HG03378 (cell line): Measurements from ENCODE around the gene ALK.

Source experiments
- ATAC-seq: cut with Tn5 transposase; IDR thresholded peaks from one replicate; pipeline ENCODE4 v1.9.1; 2021; ENCODE audit warnings: mild to moderate bottlenecking, moderate library complexity; ENCODE audit not compliant: unreplicated experiment

Gene ALK

DNA sequence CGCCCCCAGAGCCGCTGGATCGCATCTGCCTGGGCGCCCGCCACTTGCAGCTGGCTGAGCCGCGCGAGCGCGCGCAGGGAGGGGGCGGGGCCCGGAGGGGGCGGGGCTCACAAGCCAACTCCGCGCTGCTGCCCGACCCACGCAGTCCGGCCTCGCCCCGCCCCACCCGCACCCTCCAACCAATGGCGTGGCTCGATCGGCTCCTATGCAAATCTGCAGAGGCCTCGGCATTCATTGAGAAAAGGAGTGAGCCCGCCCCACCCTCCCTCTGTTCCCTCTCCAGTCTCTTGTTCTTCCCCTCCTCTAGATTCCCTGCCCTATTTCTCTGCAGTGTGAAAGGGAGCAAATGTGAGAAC, at the start of gene ALK:
ALK (minus strand) TSS at position 27 of the 356 bp plus-strand sequence. CDS start 927 bp downstream, outside the sequence.
- ATAC-seq, result no peak

GRCh38 chr2:29966266-29966665, 44.9 kb upstream of the ALK start:
- ATAC-seq, result no peak

DNA sequence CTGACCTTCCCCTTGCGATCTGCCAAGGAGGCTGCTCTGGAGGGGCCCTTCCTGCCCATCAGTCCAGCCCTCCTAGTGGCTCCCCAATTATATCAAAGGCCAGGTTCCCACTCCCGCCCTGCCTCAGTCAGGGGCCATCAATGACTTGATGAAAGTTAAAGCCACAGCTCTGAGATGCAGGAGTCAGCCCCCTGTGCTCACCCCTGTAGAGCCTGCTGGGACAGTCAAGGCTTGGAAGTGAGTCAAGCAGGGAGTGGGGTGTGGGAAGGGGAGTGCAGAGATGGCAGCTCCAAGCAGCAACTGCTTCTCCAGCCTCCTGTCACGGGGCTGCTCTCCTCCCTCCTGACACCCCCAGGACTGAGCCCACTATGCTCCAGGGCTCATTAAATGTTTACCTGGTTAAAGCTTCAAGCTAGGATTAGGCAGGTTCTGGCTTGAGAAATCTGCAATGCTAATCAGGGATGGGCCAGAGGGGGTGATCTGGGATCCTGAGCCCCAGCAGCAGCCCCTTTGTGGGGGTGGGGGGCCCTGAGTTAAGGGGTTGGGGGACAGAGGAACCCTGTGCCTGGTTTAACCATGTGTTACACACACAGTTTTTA, 42.7 kb upstream of the ALK start:
- ATAC-seq, result no peak

GRCh38 chr2:29962922-29963321, 41.5 kb upstream of the ALK start:
- ATAC-seq, result no peak

DNA sequence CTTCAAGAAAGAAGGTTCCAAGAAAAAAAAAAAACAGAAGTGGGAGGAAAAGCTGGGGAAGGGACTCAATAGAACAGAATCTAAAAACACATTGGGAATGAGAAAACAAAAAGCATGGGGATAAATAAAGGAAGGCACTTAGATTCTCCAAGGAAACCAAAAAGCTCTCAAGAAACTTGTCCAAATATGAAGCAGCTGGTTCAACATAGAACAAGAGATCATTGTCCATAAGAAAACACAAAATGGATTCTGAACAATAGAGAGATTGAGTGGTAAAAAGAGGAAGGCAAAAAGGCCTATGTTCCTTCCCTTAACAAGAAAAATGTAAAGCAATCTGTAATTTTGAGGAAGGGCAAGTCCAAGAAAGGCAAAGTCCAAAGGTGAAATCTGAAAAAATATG, 32.9 kb upstream of the ALK start:
- no peak for ATAC-seq

DNA sequence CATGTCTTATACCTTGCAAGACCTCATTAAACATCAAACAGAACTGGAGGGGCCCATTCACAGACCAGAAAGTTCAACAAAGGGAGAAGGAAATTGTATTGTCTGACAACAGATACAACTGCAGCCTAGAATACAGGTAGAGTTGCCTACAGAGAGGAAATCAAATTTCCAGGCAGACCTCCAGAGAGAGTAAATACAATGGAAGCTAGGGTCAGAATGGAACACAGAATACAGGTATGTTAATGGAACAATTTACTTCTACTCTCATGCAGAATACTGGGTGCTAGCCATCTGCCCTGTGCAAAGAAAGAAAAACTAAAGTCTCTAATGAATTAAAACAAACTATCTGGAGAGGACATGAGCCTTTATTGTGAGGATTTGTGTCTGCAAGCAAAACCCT, 31.6 kb upstream of the ALK start:
- no peak for ATAC-seq

- ATAC-seq, result no peak
Measured at GRCh38 chr2:29951576-29951975, 30.2 kb upstream of the ALK start.

DNA sequence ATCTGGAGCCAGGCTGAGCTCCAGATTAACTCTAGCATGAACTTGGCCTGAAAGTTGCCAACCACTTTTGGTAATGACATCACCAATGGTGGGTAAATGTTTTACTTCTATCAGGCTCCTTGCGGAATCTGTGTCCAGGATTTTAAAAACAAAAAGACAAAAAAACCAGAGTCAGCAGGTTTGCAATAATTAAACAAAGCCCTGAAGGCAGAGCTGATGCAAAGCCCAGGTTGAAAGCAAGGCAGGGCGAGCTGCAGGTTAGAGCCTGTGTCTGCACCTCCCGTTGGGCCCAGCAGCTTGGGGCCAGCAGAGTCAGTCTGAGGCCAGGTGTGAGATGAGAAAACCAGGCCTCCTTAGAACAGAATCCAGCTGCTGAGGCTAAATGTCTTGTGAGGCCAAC, 29.1 kb upstream of the ALK start:
- no peak for ATAC-seq

DNA sequence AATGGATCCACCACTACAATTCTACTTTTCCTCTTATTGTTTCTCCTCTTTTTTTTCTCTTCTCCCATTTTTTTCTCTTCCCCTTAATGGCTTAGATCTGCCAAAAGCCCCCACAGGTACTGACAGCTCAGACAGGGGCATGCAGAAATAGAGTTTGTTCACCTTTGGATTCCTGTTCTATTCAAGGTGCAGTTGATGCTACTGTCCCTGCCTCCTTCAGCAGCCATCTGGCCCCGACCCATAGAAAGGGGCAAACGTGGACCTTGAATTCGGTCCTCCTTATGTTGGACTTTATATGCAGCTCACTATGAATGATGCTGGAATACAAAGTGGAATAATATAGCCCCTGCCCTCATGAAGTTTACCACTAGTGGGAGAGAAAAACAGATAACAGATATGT, 27.7 kb upstream of the ALK start:
- no peak for ATAC-seq

DNA sequence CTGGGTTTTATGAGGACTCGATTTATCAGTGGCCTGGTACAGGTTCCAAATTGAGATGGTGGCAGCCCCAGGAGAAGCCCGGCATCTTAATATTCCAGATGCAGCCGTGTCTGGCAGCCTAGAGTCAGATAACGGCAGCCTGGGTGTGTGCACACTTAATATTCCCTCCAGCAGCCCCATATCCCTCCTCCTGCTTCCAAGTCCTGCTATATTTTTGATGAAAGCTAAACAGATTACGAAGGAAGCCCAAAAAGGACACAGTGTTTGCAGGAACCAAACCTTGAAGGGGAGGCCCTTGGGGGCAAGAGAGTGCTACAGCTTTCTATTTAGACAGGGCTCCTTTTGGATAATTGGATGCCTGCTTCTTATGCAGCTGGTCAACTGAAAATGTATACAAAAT, 25.1 kb upstream of the ALK start:
- ATAC-seq, result no peak

- ATAC-seq, result no peak
Measured at GRCh38 chr2:29942711-29943110, 21.3 kb upstream of the ALK start.

- ATAC-seq, result no peak
Measured at GRCh38 chr2:29940706-29941105, 19.3 kb upstream of the ALK start.

DNA sequence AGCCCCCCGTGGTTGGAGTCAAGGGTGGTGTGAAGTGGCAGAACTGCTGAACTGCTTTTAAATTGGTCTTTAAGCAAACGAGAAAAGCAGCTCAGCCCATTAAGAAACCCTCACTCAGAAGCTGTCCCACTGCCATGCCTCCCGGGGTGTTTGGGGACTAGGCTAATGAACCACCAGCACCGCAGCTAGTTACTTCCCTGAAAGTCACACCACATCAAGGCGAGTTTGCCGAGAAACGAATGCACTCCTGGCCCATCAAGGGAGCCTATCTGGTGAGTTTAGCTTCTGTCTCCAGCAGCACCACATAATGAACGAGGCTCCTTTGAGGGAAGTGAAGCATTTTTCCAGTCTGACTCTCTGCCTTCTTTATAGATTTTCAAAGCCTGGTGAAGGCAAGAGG, 14.6 kb upstream of the ALK start:
- ATAC-seq, result no peak

GRCh38 chr2:29931818-29932217, 10.4 kb upstream of the ALK start:
- ATAC-seq, result no peak

DNA sequence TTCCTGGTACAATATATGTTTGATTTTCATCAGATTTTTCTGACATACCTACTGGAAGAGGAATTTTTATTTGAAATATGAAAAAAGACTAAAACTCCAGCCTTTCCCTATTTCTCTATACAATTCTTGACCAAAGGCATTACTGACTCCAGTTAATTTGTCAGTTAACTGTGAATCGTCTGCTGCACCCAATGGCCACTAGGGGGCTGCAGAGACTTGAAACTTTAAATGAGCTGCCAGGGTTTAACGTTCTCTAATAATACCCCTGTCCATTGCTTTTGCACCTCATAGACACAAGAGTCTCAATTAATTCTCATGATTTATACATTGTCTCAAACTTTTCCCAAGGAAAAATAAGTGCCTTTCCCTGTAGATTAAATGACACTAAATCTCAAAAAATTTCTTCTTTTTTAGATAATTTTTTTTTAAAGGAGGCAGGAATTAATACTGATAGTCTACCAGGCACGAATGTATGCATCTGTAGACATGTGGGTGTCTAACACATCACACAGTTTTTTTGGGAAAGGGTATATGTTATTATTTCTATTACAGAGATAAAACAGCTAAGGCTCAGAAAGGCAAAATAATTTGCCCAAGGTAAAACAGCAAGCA, 1.8 kb upstream of the ALK start:
- peak; percentile 59 for ATAC-seq

- ATAC-seq, result no peak
Measured at GRCh38 chr2:29922605-29923004, 1.2 kb upstream of the ALK start.

DNA sequence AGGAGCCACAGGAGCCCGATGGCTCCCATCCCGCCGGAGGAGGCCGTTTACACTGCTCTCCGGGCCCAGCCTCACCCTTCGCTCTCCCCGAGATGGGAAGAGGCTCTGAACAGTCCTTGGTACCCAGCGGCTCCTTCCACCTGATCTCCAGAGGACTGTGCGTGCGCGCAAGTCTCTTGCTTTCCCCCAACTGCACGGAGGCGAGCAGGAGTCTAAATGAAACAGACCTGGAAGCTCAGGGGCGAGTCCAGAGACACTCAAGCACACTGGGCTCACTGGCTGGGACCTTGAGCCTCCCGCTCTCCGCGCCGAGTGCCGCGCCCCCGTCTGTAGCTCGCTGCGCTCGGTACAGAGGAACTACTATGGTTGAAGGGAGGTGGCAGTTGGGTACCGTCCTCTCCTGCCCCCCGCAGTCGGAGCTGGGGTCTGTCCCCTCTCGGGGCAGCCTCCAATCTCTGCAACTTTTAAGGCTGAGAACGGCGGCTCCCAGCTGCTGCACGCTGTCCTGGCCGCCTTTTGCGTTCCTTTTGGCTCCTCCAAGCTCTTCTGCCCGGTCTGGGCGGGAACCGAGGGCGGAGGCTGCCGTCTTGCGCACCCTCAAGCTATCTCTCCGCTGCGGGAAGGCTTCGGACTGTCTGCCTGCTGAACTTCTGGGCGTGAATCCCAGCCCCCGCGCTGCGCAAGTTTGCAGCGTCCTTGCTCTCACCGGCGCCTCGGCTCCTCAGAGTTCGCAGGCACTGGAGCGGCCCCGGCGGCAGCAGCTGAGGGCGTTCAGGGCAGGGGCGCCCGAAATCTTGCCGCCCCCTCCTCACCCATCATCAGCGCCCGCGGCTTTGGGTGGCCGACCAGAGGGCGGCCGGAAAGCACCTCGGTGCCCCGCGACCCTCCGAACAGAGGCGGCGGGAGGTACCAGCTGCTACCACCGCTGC, 491 bp downstream of the ALK start:
- no peak for ATAC-seq

- no peak for ATAC-seq
Measured at GRCh38 chr2:29920130-29920577, 1.2 kb downstream of the ALK start.

DNA sequence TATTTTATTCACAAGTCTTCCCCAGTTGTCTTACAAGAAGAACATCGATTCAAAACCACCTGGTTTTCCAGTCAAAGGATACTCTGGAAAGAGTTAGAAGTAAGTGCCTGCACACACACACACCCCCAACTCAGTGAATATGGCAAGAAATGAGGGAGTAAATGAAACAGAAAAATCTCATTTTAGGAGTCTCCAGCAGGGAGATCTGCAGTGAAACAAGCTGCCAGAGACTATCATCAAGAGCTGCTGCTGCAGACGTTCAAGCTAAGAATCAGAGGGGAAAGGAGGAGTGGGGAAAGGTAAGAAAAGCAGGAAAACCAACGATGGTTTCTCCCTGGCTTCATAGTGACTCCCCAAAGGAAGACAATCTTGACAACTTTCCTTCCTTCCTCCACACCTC, 2.4 kb downstream of the ALK start:
- no peak for ATAC-seq

- no peak for ATAC-seq
Measured at GRCh38 chr2:29917781-29918180, 3.6 kb downstream of the ALK start.

DNA sequence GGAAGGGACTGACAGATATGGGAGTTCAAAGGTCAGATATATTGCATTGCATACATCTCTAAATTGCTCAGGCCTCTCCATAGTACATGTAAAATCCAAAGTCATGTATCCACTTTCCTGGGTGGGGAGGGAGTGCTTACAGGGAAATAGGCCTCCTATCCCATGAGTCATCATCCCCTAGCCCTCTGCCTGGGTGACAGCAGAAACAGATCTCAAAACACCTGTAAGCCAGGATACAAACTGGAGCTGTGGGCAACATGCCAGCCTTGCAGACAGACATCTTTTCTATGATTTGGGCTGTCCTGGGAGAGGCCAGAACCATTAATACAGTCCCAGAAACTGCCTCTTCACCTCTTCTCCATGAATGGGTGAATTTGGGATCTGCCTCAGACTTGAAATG, 4.8 kb downstream of the ALK start:
- ATAC-seq, result no peak

- ATAC-seq, result no peak
Measured at GRCh38 chr2:29910960-29911359, 10.4 kb downstream of the ALK start.
